GM18517 (cell line): ENCODE measurements around the gene KLRK1.
"Not testable (repeated sequence)": the region's sequence is repeated elsewhere in the genome, so short reads cannot be mapped to it uniquely, and the experiment has no call there.

Experiments
- ATAC-seq: cut with Tn5 transposase; IDR thresholded peaks from one replicate; pipeline ENCODE4 v1.9.1; 2021; ENCODE audit warnings: mild to moderate bottlenecking, moderate library complexity; ENCODE audit not compliant: unreplicated experiment

The KLRK1 gene

GRCh38 chr12:10389904-10390303 is at the start of gene KLRK1:
Gene KLRK1, minus strand, starts transcription at chr12:10390041. Its CDS starts 1,231 bp downstream, at chr12:10388810.
- no peak for ATAC-seq

GRCh38 chr12:10437601-10438000 is 47.8 kb upstream of the KLRK1 start:
- not testable (repeated sequence) for ATAC-seq

GRCh38 chr12:10435816-10436215 is 46.0 kb upstream of the KLRK1 start, which contains the start of gene KLRC2:
Gene KLRC2, minus strand, starts transcription at chr12:10436010. Its CDS starts 24 bp downstream, at chr12:10435986.
- not testable (repeated sequence) for ATAC-seq

- ATAC-seq, result not testable (repeated sequence)
Observed at GRCh38 chr12:10430623-10431022, 40.8 kb upstream of the KLRK1 start.

GRCh38 chr12:10425938-10426337 is 36.1 kb upstream of the KLRK1 start:
- ATAC-seq, result not testable (repeated sequence)

- not testable (repeated sequence) for ATAC-seq
Observed at GRCh38 chr12:10424260-10424899, 34.5 kb upstream of the KLRK1 start.

- ATAC-seq, result not testable (repeated sequence)
Observed at GRCh38 chr12:10422159-10422558, 32.3 kb upstream of the KLRK1 start.

- not testable (repeated sequence) for ATAC-seq
Observed at GRCh38 chr12:10420334-10420733, 30.5 kb upstream of the KLRK1 start, which contains the start of gene KLRC3. Gene KLRC3, minus strand, starts transcription at chr12:10420595. Its CDS starts 45 bp downstream, at chr12:10420550.

- no peak for ATAC-seq
Observed at GRCh38 chr12:10409392-10409791, 19.6 kb upstream of the KLRK1 start, which contains the start of gene KLRC4. Gene KLRC4, minus strand, starts transcription at chr12:10409757. Its CDS starts 182 bp downstream, at chr12:10409575.

- ATAC-seq, result no peak
Observed at GRCh38 chr12:10408842-10409241, 19.0 kb upstream of the KLRK1 start.

GRCh38 chr12:10406725-10407124 is 16.9 kb upstream of the KLRK1 start:
- no peak for ATAC-seq

- no peak for ATAC-seq
Observed at GRCh38 chr12:10405294-10405693, 15.5 kb upstream of the KLRK1 start.

- ATAC-seq, result no peak
Observed at GRCh38 chr12:10404798-10405197, 15.0 kb upstream of the KLRK1 start.

GRCh38 chr12:10400829-10401228 is 11.0 kb upstream of the KLRK1 start:
- ATAC-seq, result no peak

GRCh38 chr12:10398168-10398567 is 8.3 kb upstream of the KLRK1 start:
- ATAC-seq, result no peak

GRCh38 chr12:10397296-10397695 is 7.5 kb upstream of the KLRK1 start:
- no peak for ATAC-seq

GRCh38 chr12:10396176-10396575 is 6.3 kb upstream of the KLRK1 start:
- ATAC-seq, result not testable (repeated sequence)

- peak; percentile 86 for ATAC-seq
Observed at GRCh38 chr12:10395390-10395998, 5.7 kb upstream of the KLRK1 start.

- not testable (repeated sequence) for ATAC-seq
Observed at GRCh38 chr12:10394531-10395152, 4.8 kb upstream of the KLRK1 start.

GRCh38 chr12:10393291-10393690 is 3.5 kb upstream of the KLRK1 start:
- ATAC-seq, result no peak

GRCh38 chr12:10392394-10392930 is 2.6 kb upstream of the KLRK1 start:
- peak; percentile 53 for ATAC-seq
